GM21529 (cell line): ENCODE measurements around the gene FGD6.
"Not testable (repeated sequence)": the region's sequence is repeated elsewhere in the genome, so short reads cannot be mapped to it uniquely, and the experiment has no call there.

Experiments
- ATAC-seq: cut with Tn5 transposase; IDR thresholded peaks from one replicate; pipeline ENCODE4 v1.9.1; 2021; ENCODE audit not compliant: unreplicated experiment

Gene FGD6

GRCh38 chr12:95235621-95236020, 18.4 kb upstream of the FGD6 start:
- not testable (repeated sequence) for ATAC-seq

- not testable (repeated sequence) for ATAC-seq
Measured at GRCh38 chr12:95234187-95234586, 16.9 kb upstream of the FGD6 start.

GRCh38 chr12:95231190-95231589, 13.9 kb upstream of the FGD6 start:
- no peak for ATAC-seq

- ATAC-seq: no peak
Measured at GRCh38 chr12:95230313-95230712, 13.0 kb upstream of the FGD6 start.

GRCh38 chr12:95229636-95230035, 12.4 kb upstream of the FGD6 start:
- ATAC-seq: no peak

- no peak for ATAC-seq
Measured at GRCh38 chr12:95228617-95229016, 11.3 kb upstream of the FGD6 start.

GRCh38 chr12:95227818-95228356, 10.6 kb upstream of the FGD6 start:
- ATAC-seq: no peak

- ATAC-seq: no peak
Measured at GRCh38 chr12:95225645-95226212, 8.5 kb upstream of the FGD6 start.

GRCh38 chr12:95224202-95225170, 7.2 kb upstream of the FGD6 start:
- ATAC-seq: no peak

- ATAC-seq: no peak
Measured at GRCh38 chr12:95220726-95221125, 3.5 kb upstream of the FGD6 start.

GRCh38 chr12:95220190-95220589, 2.9 kb upstream of the FGD6 start:
- no peak for ATAC-seq

- peak; percentile 2 for ATAC-seq
Measured at GRCh38 chr12:95218150-95219133, 1.2 kb upstream of the FGD6 start.

- ATAC-seq: peak; percentile 20
Measured at GRCh38 chr12:95216711-95217376, 423 bp downstream of the FGD6 start.

- ATAC-seq: no peak
Measured at GRCh38 chr12:95215949-95216348, 1.3 kb downstream of the FGD6 start.

GRCh38 chr12:95214466-95214865, 2.8 kb downstream of the FGD6 start:
- ATAC-seq: no peak

- ATAC-seq: no peak
Measured at GRCh38 chr12:95213928-95214327, 3.3 kb downstream of the FGD6 start.

- ATAC-seq: no peak
Measured at GRCh38 chr12:95213119-95213518, 4.1 kb downstream of the FGD6 start.

GRCh38 chr12:95212586-95212985, 4.7 kb downstream of the FGD6 start:
- no peak for ATAC-seq

GRCh38 chr12:95208678-95209077, 8.6 kb downstream of the FGD6 start:
- no peak for ATAC-seq

- no peak for ATAC-seq
Measured at GRCh38 chr12:95207407-95207806, 9.9 kb downstream of the FGD6 start.
